Stimulated activated CD4-positive, alpha-beta T cell treated with anti-CD3 and anti-CD28 coated beads, Interleukin-2, amount 100 ng/mL, for 4 hours (primary cell): ENCODE measurements around the gene LSM14B.
"Not testable (repeated sequence)": the region's sequence is repeated elsewhere in the genome, so short reads cannot be mapped to it uniquely, and the experiment has no call there.

Source experiments
- DNase-seq: peaks from one replicate; pipeline ENCODE4 v3.0.0-alpha.2; 2020; ENCODE audit warnings: low read depth

Gene LSM14B

DNA sequence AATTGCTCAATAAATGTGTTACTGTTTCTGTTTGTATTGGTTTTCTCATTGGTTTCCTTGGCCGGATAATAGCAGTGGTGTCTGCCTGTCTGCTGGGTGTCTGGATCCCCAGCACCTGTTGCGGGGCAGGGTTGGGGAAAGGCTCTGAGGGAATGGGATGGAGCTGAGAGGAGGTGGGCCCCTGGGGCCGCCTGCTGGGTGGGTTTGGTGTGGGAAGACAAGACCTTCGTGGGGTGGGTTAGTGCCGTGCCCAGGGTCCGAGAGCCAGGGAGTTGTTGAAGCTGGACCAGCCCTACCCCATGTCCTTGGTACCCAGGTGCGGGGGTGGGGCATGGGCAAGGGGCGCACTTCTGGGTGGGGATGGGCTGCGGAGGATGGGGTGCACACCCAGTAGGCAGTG lies 25.3 kb downstream of the LSM14B start:
- no peak for DNase-seq

DNA sequence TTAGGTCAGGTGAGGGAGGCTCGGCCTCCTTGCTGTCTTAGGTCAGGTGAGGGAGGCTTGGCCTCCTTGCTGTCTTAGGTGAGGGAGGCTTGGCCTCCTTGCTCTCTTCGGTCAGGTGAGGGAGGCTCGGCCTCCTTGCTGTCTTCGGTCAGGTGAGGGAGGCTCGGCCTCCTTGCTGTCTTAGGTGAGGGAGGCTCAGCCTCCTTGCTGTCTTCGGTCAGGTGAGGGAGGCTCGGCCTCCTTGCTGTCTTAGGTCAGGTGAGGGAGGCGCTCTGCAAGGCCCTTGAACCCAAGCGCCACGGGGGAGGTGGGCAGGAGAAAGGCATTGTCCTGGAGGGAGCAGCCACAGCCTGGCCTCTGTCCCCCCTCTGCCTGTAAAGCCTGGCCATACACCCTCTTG lies 26.1 kb downstream of the LSM14B start:
- DNase-seq = not testable (repeated sequence)

DNA sequence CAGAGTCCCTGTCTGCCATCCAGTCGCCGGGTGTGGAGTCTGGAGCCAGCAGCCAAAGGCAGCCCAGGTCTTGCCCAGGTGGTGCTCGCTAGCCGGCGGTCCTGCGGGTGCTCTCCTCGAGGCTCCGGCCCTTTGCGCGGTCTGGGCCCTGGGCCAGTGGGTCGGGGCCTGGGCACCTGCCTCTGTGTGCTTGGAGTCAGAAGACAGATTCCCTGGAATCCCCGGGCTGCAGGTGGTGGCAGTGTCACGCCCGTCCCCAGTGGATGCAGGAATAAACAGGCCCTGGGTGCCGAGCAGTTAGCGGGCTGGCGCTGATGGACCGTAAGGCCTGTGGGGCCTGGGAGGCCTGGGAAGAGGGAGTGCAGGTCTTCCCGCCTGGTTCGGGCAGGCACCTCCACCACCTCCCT lies 26.6 kb downstream of the LSM14B start:
- DNase-seq = no peak

- DNase-seq = no peak
These were observed 27.4 kb downstream of the LSM14B start for GRCh38 chr20:62149532-62150309.

GRCh38 chr20:62150310-62150575 lies 28.0 kb downstream of the LSM14B start:
- DNase-seq = no peak

- no peak for DNase-seq
These were observed 28.9 kb downstream of the LSM14B start for GRCh38 chr20:62151225-62151624.

DNA sequence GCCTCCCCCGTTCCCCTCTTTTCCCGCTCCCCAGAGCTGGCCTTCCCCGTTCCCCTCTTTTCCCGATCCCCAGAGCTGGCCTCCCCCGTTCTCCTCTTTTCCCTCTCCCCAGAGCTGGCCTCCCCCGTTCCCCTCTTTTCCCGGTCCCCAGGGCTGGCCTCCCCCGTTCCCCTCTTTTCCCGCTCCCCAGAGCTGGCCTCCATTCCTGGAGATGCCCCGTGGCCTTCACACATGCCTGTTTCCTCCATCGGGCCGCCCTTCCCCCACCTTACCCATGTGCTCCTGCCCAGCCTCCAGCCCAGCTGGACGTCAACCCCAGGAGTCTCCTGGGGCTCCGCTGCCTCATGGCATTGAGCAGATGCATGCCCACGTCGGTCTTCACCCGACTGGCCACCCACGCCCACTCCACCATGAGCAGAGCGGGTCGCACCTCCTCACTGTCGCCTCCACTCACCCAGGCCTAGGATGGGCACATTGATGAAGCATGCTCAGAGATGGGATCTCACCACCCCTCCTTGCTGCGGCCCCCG lies 29.6 kb downstream of the LSM14B start:
- no peak for DNase-seq

GRCh38 chr20:62155428-62156253 lies 33.4 kb downstream of the LSM14B start:
- DNase-seq = no peak

DNA sequence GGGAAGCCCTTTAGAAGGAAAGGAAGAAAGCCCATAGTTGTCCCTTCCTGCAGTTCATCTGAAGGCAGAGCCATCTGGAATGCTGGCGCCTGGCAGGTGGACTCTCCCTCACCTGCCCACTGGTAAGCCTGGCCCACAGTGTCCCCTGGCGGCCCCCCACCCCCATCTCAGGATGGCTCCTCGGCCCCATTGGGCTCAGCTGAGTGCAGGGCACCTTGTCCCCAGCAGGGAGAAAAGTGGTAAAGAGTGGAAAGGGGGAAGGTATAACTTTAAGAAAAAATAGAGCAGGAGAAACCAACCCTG lies 33.9 kb downstream of the LSM14B start:
- no peak for DNase-seq

- DNase-seq = peak; percentile 66
These were observed 34.5 kb downstream of the LSM14B start for GRCh38 chr20:62156592-62157386.

DNA sequence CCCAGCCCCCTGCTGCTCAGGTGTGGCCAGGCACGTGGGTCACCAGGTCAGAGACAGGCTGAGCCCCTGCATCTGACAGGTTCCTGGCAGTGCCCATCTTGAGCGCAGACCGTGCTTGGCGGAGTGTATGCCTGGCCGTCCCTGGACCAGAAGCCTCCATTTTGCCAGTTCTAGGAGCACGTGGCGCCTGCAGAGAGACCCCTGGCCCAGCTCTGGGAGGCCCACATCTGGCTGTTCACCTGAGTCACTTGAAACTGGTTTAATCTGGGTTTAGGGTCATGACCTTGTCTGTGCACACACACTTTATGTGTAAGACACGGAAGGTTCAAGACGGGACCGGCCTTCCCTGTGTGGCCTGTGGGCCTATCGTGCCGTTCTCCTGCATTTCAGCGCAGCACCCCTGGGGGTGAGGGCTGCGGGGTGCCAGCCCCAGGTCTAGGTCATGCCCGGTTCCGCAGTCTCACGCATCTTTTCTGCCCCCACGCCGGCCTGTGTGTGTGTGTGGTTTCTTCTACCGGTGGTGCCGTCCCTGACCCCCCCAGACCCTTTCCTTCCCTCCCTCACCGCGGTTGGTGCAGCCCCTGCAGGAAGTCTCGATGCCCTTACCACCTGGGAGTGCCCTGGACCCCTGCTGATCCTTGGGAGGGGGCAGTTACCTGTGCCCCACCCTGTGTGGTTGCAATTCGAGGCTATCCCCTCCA lies 35.3 kb downstream of the LSM14B start:
- DNase-seq = no peak

GRCh38 chr20:62158088-62158400 lies 35.8 kb downstream of the LSM14B start:
- no peak for DNase-seq

GRCh38 chr20:62158541-62158940 lies 36.3 kb downstream of the LSM14B start:
- DNase-seq = no peak

- DNase-seq = no peak
These were observed 36.8 kb downstream of the LSM14B start for GRCh38 chr20:62159052-62159451.

DNA sequence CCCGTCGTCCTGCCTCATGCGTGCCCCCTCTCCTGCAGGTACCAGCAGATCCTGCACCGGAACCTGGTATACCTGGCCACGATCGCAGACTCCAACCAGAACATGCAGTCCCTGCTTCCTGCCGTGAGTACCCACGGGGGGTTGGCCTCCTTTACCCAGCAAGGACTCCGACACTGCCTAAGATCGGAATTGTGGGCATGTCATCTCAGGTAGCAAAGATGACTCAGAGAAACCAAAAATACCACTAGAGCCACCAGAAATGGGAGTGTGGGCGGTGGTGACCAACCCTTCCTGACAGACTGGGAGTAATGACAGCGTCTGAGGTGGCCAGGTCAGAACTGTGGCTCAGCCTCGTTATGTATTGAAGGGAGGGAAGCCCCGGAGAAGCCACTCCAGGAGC lies 37.6 kb downstream of the LSM14B start:
- no peak for DNase-seq

GRCh38 chr20:62160253-62160652 lies 38.0 kb downstream of the LSM14B start:
- no peak for DNase-seq

GRCh38 chr20:62160876-62161275 lies 38.6 kb downstream of the LSM14B start:
- DNase-seq = no peak

- no peak for DNase-seq
These were observed 39.1 kb downstream of the LSM14B start for GRCh38 chr20:62161347-62161746.

GRCh38 chr20:62162765-62163484 lies 40.6 kb downstream of the LSM14B start:
- no peak for DNase-seq

GRCh38 chr20:62163485-62163865 lies 41.2 kb downstream of the LSM14B start:
- DNase-seq = no peak

DNA sequence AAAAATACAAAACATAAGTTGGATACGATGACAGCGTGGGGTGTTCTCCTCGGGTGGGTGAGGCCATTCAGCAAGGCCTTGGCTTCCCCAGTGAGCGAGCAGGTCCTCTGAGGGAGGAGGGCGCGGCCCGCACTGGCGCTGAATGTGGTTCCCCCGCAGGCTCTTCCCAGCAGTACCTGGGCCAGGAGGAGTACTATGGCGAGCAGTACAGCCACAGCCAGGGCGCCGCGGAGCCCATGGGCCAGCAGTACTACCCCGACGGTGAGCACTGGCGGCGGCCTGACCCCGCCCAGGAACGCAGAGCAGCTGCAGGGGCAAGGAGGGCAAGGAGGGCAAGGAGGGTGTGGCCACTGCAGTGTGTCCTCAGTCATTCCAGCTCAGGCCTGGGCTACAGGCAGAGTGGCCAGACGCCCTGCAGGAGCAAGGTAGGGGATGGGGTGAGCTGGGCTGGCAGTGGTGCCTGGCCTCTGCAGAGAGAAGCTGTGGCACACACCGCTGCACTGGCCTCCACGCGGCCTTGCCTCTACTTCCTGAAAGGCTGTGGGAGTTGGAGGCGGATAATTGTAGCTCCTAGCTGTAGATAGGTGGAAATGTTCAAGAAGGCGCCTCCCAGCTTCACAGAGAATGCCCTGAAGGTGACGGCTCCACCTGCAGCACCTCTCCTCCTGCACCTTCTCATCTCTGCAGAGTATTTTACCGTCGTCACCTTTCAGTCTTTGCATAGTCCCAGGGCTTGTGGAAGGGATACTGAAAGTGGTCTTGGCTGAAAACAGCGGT lies 41.9 kb downstream of the LSM14B start:
- DNase-seq = no peak
